ENCODE measurements around the gene FBXW8. TPM values are rescaled to one million over a fixed set of nuclear protein-coding genes. Genes with fewer than 3 reads are reported as not detected.

FBXW8 gene
- total RNA-seq, 1 experiment from 2014 or later, result 24.2 TPM

GRCh38 chr12:116948298-116948697 lies 37.5 kb downstream of the FBXW8 start:
- peaks cover 44% of the 10 kb centered on the region for H3K36me3 Mint-ChIP-seq (ENCODE audit: insufficient read depth, unreplicated experiment)
- ChIA-PET CTCF (interaction anchor here (0.6 kb wide), 1 partner anchor 40 kb away, joined by 3 read pairs; no protein-coding TSS in a partner anchor), POLR2A (no interaction called here)
- H3K27ac Mint-ChIP-seq (ENCODE audit: low read depth, unreplicated experiment), result no peak overlapping the region
- no peaks in the 10 kb centered on the region for H3K4me1 Mint-ChIP-seq (ENCODE audit: insufficient read depth, unreplicated experiment)
- TF ChIP-seq, protein P1, sequence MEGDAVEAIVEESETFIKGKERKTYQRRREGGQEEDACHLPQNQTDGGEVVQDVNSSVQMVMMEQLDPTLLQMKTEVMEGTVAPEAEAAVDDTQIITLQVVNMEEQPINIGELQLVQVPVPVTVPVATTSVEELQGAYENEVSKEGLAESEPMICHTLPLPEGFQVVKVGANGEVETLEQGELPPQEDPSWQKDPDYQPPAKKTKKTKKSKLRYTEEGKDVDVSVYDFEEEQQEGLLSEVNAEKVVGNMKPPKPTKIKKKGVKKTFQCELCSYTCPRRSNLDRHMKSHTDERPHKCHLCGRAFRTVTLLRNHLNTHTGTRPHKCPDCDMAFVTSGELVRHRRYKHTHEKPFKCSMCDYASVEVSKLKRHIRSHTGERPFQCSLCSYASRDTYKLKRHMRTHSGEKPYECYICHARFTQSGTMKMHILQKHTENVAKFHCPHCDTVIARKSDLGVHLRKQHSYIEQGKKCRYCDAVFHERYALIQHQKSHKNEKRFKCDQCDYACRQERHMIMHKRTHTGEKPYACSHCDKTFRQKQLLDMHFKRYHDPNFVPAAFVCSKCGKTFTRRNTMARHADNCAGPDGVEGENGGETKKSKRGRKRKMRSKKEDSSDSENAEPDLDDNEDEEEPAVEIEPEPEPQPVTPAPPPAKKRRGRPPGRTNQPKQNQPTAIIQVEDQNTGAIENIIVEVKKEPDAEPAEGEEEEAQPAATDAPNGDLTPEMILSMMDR (IDR thresholded peaks at IDR 0.05; ENCODE audit: unreplicated experiment), result no peak
- intact Hi-C loops (cut with micrococcal nuclease), result no loop called here
- no peaks in the 10 kb centered on the region for H3K27me3 Mint-ChIP-seq (ENCODE audit: insufficient read depth, unreplicated experiment)
- H3K9me3 Mint-ChIP-seq (ENCODE audit: unreplicated experiment), result no peaks in the 10 kb centered on the region
- no TSS peak for BruUV-seq (replicated peaks)
- no peak overlapping the region for H3K4me3 Mint-ChIP-seq (ENCODE audit: unreplicated experiment)
- DNase-seq (ENCODE audit: unreplicated experiment), result no peak

GRCh38 chr12:116950628-116951325 lies 40.0 kb downstream of the FBXW8 start:
- Mint-ChIP-seq H3K4me3 (ENCODE audit: unreplicated experiment) (no peak overlapping the region), H3K27ac (ENCODE audit: low read depth, unreplicated experiment) (peak overlapping the region; percentile 44), H3K9me3 (ENCODE audit: unreplicated experiment) (no peaks in the 10 kb centered on the region), H3K4me1 (ENCODE audit: insufficient read depth, unreplicated experiment) (no peaks in the 10 kb centered on the region), H3K36me3 (ENCODE audit: insufficient read depth, unreplicated experiment) (peaks cover 47% of the 10 kb centered on the region), H3K27me3 (ENCODE audit: insufficient read depth, unreplicated experiment) (no peaks in the 10 kb centered on the region)
- POLR2A ChIA-PET, result interaction anchor here (0.7 to 0.8 kb wide), 2 partner anchors 34 to 608 kb away, joined by 3 read pairs; no protein-coding TSS in a partner anchor
- intact Hi-C loops (cut with micrococcal nuclease), result no loop called here
- CTCF ChIA-PET, result interaction anchor here (0.7 to 1.7 kb wide), 2 partner anchors 247 to 1061 kb away, joined by 3 to 5 read pairs; no protein-coding TSS in a partner anchor
- BruUV-seq (replicated peaks), result no TSS peak
- TF ChIP-seq, protein P1 (IDR thresholded peaks at IDR 0.05; ENCODE audit: unreplicated experiment), result no peak
- DNase-seq (ENCODE audit: unreplicated experiment), result no peak

DNA sequence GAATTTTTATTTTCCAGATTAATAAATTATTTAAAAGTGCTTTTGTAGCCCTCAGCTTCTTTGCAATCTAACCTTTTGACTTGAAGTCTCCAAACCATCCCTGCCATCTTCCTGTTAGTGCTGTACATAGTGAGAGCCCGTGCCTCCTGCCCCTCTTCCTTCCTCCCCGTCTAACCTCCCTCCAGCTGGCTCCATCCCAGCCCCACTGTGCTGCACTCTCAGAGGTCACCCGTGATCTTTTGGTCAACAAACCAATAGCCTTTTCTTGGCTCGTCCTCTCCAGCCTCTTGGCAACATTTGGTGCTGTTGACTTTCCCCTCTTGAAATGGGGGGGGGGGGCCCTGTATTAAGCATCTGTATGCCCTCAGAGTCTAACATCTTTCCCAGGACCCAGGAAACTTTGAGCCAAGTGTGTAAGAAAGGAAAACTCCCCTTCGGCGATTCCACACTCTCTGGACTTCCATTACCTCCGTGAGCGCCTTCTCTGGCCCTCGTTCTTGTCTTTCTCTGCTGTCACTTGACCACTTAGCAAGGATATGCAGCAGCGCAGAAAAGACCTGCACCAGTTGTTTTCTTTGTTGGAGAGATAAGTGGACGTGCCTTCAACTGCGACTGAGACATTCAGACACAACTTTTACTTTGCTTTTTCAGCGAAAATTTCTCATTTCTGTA lies 44.1 kb downstream of the FBXW8 start:
- H3K4me1 Mint-ChIP-seq (ENCODE audit: insufficient read depth, unreplicated experiment), result no peaks in the 10 kb centered on the region
- no peak overlapping the region for H3K4me3 Mint-ChIP-seq (ENCODE audit: unreplicated experiment)
- ChIA-PET CTCF (interaction anchor here (0.7 to 2.6 kb wide), 9 partner anchors 9 to 285 kb away, joined by 3 to 17 read pairs (median 4); no protein-coding TSS in a partner anchor), POLR2A (no interaction called here)
- H3K27ac Mint-ChIP-seq (ENCODE audit: low read depth, unreplicated experiment), result no peak overlapping the region
- TF ChIP-seq, protein P1 (IDR thresholded peaks at IDR 0.05; ENCODE audit: unreplicated experiment), result no peak
- peaks cover 16% of the 10 kb centered on the region for H3K36me3 Mint-ChIP-seq (ENCODE audit: insufficient read depth, unreplicated experiment)
- intact Hi-C loops (cut with micrococcal nuclease), result loop anchor here (1.0 to 5.0 kb wide), 2 partner anchors 218 to 252 kb away; partner anchors contain the start of genes RNFT2 and SPRING1
- H3K9me3 Mint-ChIP-seq (ENCODE audit: unreplicated experiment), result no peaks in the 10 kb centered on the region
- BruUV-seq (replicated peaks), result no TSS peak
- DNase-seq (ENCODE audit: unreplicated experiment), result no peak
- no peaks in the 10 kb centered on the region for H3K27me3 Mint-ChIP-seq (ENCODE audit: insufficient read depth, unreplicated experiment)

DNA sequence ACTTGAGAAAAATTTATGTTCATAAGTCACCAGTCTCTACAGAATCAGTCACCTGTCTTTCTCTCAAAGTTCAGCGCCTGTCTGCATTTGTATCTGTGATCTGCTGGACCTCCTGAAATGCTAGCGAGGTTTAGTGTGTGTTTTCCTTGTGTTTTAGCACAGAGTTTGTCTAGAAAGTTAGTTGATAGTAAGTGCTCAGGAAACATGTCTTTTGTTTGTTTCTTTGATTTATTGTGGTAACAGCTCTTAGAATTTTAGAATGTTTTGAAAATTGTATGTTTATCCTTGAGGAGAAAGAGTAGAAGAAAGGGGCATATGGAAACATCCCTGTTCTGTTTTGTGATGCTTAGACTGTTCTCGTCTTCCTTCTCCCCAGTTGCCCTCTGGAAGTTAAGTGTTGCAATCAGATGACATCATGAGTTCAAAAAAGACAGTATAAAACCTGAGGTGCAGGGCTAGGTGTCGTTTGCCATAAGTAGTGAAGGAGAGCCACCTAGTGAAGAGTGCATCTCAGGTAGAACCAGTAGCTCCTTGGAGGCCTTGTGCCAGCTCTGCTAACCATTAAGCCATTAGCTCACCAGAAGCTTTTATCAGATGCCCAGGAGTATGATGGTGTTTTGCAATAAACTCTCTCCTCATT lies 44.8 kb downstream of the FBXW8 start:
- intact Hi-C loops (cut with micrococcal nuclease), result loop anchor here (1.0 to 5.0 kb wide), 2 partner anchors 218 to 252 kb away; partner anchors contain the start of genes RNFT2 and SPRING1
- Mint-ChIP-seq H3K4me3 (ENCODE audit: unreplicated experiment) (no peak overlapping the region), H3K36me3 (ENCODE audit: insufficient read depth, unreplicated experiment) (peaks cover 15% of the 10 kb centered on the region), H3K9me3 (ENCODE audit: unreplicated experiment) (no peaks in the 10 kb centered on the region), H3K27ac (ENCODE audit: low read depth, unreplicated experiment) (no peak overlapping the region), H3K27me3 (ENCODE audit: insufficient read depth, unreplicated experiment) (no peaks in the 10 kb centered on the region), H3K4me1 (ENCODE audit: insufficient read depth, unreplicated experiment) (no peaks in the 10 kb centered on the region)
- BruUV-seq (replicated peaks), result no TSS peak
- ChIA-PET POLR2A (interaction anchor here (1.0 kb wide), 1 partner anchor 11 kb away, joined by 3 read pairs; no protein-coding TSS in a partner anchor), CTCF (interaction anchor here (0.6 to 2.6 kb wide), 17 partner anchors 8 to 335 kb away, joined by 3 to 17 read pairs (median 3); partner anchors contain the start of gene HRK)
- TF ChIP-seq, protein P1 (IDR thresholded peaks at IDR 0.05; ENCODE audit: unreplicated experiment), result peak; percentile 24
- DNase-seq (ENCODE audit: unreplicated experiment), result peak; percentile 71

Measured in MCF 10A (cell line).